IMR-90 (cell line): ENCODE results near the gene GRIPAP1. TPM values are rescaled to one million over a fixed set of nuclear protein-coding genes. Genes with fewer than 3 reads are reported as not detected.

Experiments
- ATAC-seq: fragments of 200-7000 bp; cut with Tn5 transposase; 2 replicates; pipeline ENCODE4 v1.9.1; 2020; ENCODE audit warnings: low read depth, mild to moderate bottlenecking, moderate library complexity
- BruUV-seq: library from RNA; stranded (reverse); fragments of 400-500 nt; replicated peaks from 2 replicates; lab custom pipeline; 2021; lab: Mats Ljungman, UMichigan
- CTCF ChIA-PET: fragments of 300-600 bp; formaldehyde crosslinking; extraction: SDS; loops from one replicate; lab custom pipeline; 2021; ENCODE audit warnings: antibody characterized with exemption; lab: Yijun Ruan, JAX
- POLR2A ChIA-PET: fragments of 300-600 bp; sonication (Branson Sonifier 250); formaldehyde crosslinking; loops from one replicate; lab custom pipeline; 2022; ENCODE audit warnings: antibody characterized with exemption; ENCODE audit not compliant: unreplicated experiment; lab: Charles Lee
- DNase-seq: peaks from one replicate; pipeline ENCODE4 v3.0.0; 2013
- H2AFZ ChIP-seq: replicated peaks from 2 replicates; pipeline ENCODE3; 2013; ENCODE audit warnings: low read length, mild to moderate bottlenecking; ENCODE audit not compliant: poor library complexity
- H2AK5ac ChIP-seq: 2 replicates; pipeline ENCODE4 v1.6.1; 2013; ENCODE audit warnings: low read depth, low read length, inconsistent platforms
- H2AK9ac ChIP-seq: replicated peaks from 2 replicates; pipeline ENCODE3; 2013; ENCODE audit warnings: mild to moderate bottlenecking, low read depth, low read length, moderate library complexity; ENCODE audit not compliant: poor library complexity
- H2BK120ac ChIP-seq: 2 replicates; pipeline ENCODE4 v1.6.1; 2013; ENCODE audit warnings: low read depth, low read length, inconsistent platforms
- H2BK15ac ChIP-seq: 3 replicates; pipeline ENCODE4 v1.6.1; 2013; ENCODE audit warnings: low read depth, low read length, inconsistent platforms
- H2BK20ac ChIP-seq: 2 replicates; pipeline ENCODE4 v1.6.1; 2013; ENCODE audit warnings: low read depth, mild to moderate bottlenecking, inconsistent platforms, low read length, moderate library complexity
- H2BK5ac ChIP-seq: 2 replicates; pipeline ENCODE4 v1.6.1; 2013; ENCODE audit warnings: mild to moderate bottlenecking, low read depth, low read length, inconsistent platforms; ENCODE audit not compliant: poor library complexity, severe bottlenecking
- H3K14ac ChIP-seq: replicated peaks from 2 replicates; pipeline ENCODE4 v1.6.1; 2013; ENCODE audit warnings: low read depth, low read length, inconsistent platforms
- H3K18ac ChIP-seq: 2 replicates; pipeline ENCODE4 v1.6.1; 2013; ENCODE audit warnings: low read depth, low read length, control low read depth
- H3K23ac ChIP-seq: 2 replicates; pipeline ENCODE4 v1.6.1; 2013; ENCODE audit warnings: low read depth, low read length, inconsistent platforms
- H3K27ac ChIP-seq: 2 replicates; pipeline ENCODE4 v1.5.1; 2013; ENCODE audit warnings: mild to moderate bottlenecking, control low read depth, low read length; ENCODE audit not compliant: insufficient read depth
- H3K27me3 ChIP-seq: 2 replicates; pipeline ENCODE4 v1.6.1; 2013; ENCODE audit warnings: low read length; ENCODE audit not compliant: control insufficient read depth, insufficient read depth
- H3K36me3 ChIP-seq: 2 replicates; pipeline ENCODE4 v1.6.1; 2013; ENCODE audit warnings: low read length, mixed read lengths; ENCODE audit not compliant: control insufficient read depth, insufficient read depth
- H3K4ac ChIP-seq: 2 replicates; pipeline ENCODE4 v1.6.1; 2013; ENCODE audit warnings: low read depth, low read length, inconsistent platforms
- H3K4me1 ChIP-seq: 2 replicates; pipeline ENCODE4 v1.6.1; 2013; ENCODE audit warnings: low read length, mixed read lengths; ENCODE audit not compliant: control insufficient read depth, insufficient read depth
- H3K4me2 ChIP-seq: 2 replicates; pipeline ENCODE4 v1.6.1; 2013; ENCODE audit warnings: low read depth, mild to moderate bottlenecking, control low read depth, low read length, moderate library complexity
- H3K4me3 ChIP-seq: 2 replicates; pipeline ENCODE4 v1.5.1; 2013; ENCODE audit warnings: low read depth, mild to moderate bottlenecking, control low read depth, low read length, moderate library complexity; ENCODE audit not compliant: insufficient read depth
- H3K56ac ChIP-seq: 2 replicates; pipeline ENCODE4 v1.6.1; 2013; ENCODE audit warnings: low read length, inconsistent platforms; ENCODE audit not compliant: insufficient read depth; ENCODE audit errors: extremely low read depth
- H3K79me1 ChIP-seq, 2 experiments: 2 replicates each; pipeline ENCODE4 v1.6.1; 2013; ENCODE audit warnings: low read length in 2 of 2, inconsistent platforms in 1 of 2, low read depth in 1 of 2
- H3K9ac ChIP-seq: 2 replicates; pipeline ENCODE4 v1.6.1; 2013; ENCODE audit warnings: low read depth, low read length, control low read depth
- H3K9me1 ChIP-seq: 2 replicates; pipeline ENCODE4 v1.6.1; 2013; ENCODE audit warnings: low read length, inconsistent platforms; ENCODE audit not compliant: insufficient read depth
- H3K9me3 ChIP-seq: 2 replicates; pipeline ENCODE4 v1.6.1; 2013; ENCODE audit warnings: low read length; ENCODE audit not compliant: control insufficient read depth, insufficient read depth
- H4K20me1 ChIP-seq: 2 replicates; pipeline ENCODE4 v1.6.1; 2013; ENCODE audit warnings: low read length, inconsistent platforms; ENCODE audit not compliant: insufficient read depth
- H4K5ac ChIP-seq: 2 replicates; pipeline ENCODE4 v1.6.1; 2013; ENCODE audit warnings: mild to moderate bottlenecking, low read depth, low read length, control low read depth
- H4K8ac ChIP-seq, 2 experiments: 2 replicates each; pipeline ENCODE4 v1.6.1; 2013; ENCODE audit warnings: low read depth in 2 of 2, low read length in 2 of 2, control low read depth in 1 of 2, inconsistent platforms in 1 of 2
- H4K91ac ChIP-seq: 2 replicates; pipeline ENCODE4 v1.6.1; 2013; ENCODE audit warnings: low read depth, low read length, inconsistent platforms; ENCODE audit not compliant: insufficient read depth
- CHD1 ChIP-seq: IDR thresholded peaks from 2 replicates; pipeline ENCODE4 v1.6.1; 2012; ENCODE audit warnings: low read depth, low read length, improper control_type of control experiment
- FOS ChIP-seq: fragments of 150-350 bp; IDR thresholded peaks from 2 replicates; pipeline ENCODE4 v1.6.1; 2016; ENCODE audit warnings: low read depth, low read length
- MAFK ChIP-seq: IDR thresholded peaks from 2 replicates; pipeline ENCODE4 v1.6.1; 2012; ENCODE audit warnings: low read depth, low read length, improper control_type of control experiment
- POLR2A ChIP-seq: IDR thresholded peaks from 2 replicates; pipeline ENCODE4 v1.6.1; 2012; ENCODE audit warnings: mild to moderate bottlenecking, low read depth, low read length
- RCOR1 ChIP-seq: IDR thresholded peaks from 2 replicates; pipeline ENCODE4 v1.6.1; 2012; ENCODE audit warnings: mild to moderate bottlenecking, low read length, improper control_type of control experiment; ENCODE audit not compliant: insufficient replicate concordance
- RFX5 ChIP-seq: IDR thresholded peaks from 2 replicates; pipeline ENCODE4 v1.8.0; 2012; ENCODE audit warnings: low read depth, mild to moderate bottlenecking, low read length, moderate library complexity
- SMC3 ChIP-seq: fragments of 150-350 bp; IDR thresholded peaks from 2 replicates; pipeline ENCODE4 v1.6.1; 2016; ENCODE audit warnings: low read depth, mild to moderate bottlenecking, antibody characterized with exemption, low read length, moderate library complexity
- WGBS, 2 experiments: methylation state at CpG; one replicate each; pipeline versions ENCODE4 v1.1.5 to v1.1.7; 2013; ENCODE audit warnings: missing lambda C conversion rate in 2 of 2; ENCODE audit not compliant: insufficient read length in 1 of 2; ENCODE audit errors: extremely low coverage in 2 of 2; 5-methylcytosine and 5-hydroxymethylcytosine counted together
- dilution Hi-C: fragments of 300-500 bp; cut with HindIII; formaldehyde crosslinking; loops from one replicate; pipeline ENCODE4 v1.14.3; 2018; ENCODE audit warnings: low sequenced_read_pairs; ENCODE audit not compliant: unreplicated experiment
- in situ Hi-C: fragments of 300-500 bp; cut with MboI; formaldehyde crosslinking; loops from 3 replicates; pipeline ENCODE4 v1.14.3; 2019; ENCODE audit warnings: low sequenced_read_pairs, inconsistent platforms, mixed read lengths
- intact Hi-C: fragments of 100-400 bp; cut with micrococcal nuclease; formaldehyde crosslinking; loops from 2 replicates; pipeline ENCODE4 v1.10.0; 2022
- polyA plus RNA-seq, 3 experiments: library from polyadenylated mRNA; depleted of rRNA; stranded (reverse); fragments of >200 nt; gene quantifications; 2 replicates each; pipeline ENCODE4 v1.2.3, GENCODE V29; 2012; ENCODE audit warnings: low replicate concordance in 1 of 3
- total RNA-seq: library from RNA; depleted of rRNA; stranded (reverse); fragments of >200 nt; gene quantifications from 2 replicates; pipeline ENCODE4 v1.2.3, GENCODE V29; 2012

Gene GRIPAP1
- total and polyA plus RNA-seq, 2 of the 4 experiments (the other 2 are of a cell fraction): 17.9 to 25.0 TPM

- TF ChIP-seq FOS: no peak
Observed at GRCh38 chrX:48945517-48946348, 56.3 kb downstream of the GRIPAP1 start (continued).

DNA sequence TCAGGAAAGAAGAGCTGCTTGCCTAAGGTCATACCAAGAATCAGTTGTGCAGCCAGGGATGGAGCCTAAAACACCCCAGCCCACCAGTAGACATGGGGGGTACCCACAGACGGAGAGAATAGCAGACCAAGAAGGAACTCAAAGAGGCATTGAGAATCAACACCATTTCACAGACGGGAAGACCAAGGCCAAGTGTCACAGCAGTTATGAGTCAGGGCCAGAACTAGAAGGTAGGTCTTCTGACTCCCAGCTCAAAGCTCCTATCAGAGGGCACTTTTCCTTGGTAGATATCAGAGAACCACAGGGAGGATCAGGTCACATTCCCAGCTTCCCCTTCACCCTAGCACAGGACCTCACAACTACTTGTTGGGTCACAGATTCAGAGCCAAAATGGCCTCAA is 59.2 kb downstream of the GRIPAP1 start:
- intact Hi-C loops: loop anchor here (10.0 kb wide), 1 partner anchor 298 kb away; no protein-coding TSS in a partner anchor
- H4K20me1 ChIP-seq: peaks cover 55% of the 10 kb centered on the region

More for the DNA sequence above, 59.2 kb downstream of the GRIPAP1 start:
- Histone ChIP-seq H3K4me1 (no peaks in the 10 kb centered on the region), H4K8ac (no peak overlapping the region), H3K27me3 (no peaks in the 10 kb centered on the region), H4K91ac (no peak overlapping the region), H3K4me3 (no peak overlapping the region), H3K56ac (no peak overlapping the region), H2BK120ac (no peak overlapping the region), H3K14ac (no peak overlapping the region), H3K18ac (no peak overlapping the region), H2BK5ac (no peak overlapping the region), H3K36me3 (peaks cover 28% of the 10 kb centered on the region), H2AK9ac (no peak overlapping the region), H3K4ac (no peak overlapping the region), H3K4me2 (no peak overlapping the region), H2BK15ac (no peak overlapping the region), H3K27ac (no peak overlapping the region), H3K79me1 (peaks cover 4 to 42% of the 10 kb centered on the region in 2 experiments; a peak in 3 of 4 replicates), H3K23ac (no peak overlapping the region), H3K9me1 (peaks cover 4% of the 10 kb centered on the region; the same call in 1 of the 2 replicates), H2AFZ (no peak overlapping the region), H2AK5ac (no peak overlapping the region), H2BK20ac (no peak overlapping the region), H3K9ac (no peak overlapping the region), H4K5ac (no peak overlapping the region), H3K9me3 (no peaks in the 10 kb centered on the region)
- TF ChIP-seq SMC3 (no peak), CHD1 (no peak), RCOR1 (no peak), RFX5 (no peak), MAFK (no peak), POLR2A (no peak)
- dilution Hi-C loops: no loop called here
- no peak for ATAC-seq
- in situ Hi-C loops: no loop called here
- CTCF ChIA-PET: no interaction called here
- DNase-seq: no peak
- no TSS peak for BruUV-seq
- POLR2A ChIA-PET: no interaction called here
- WGBS, 2 experiments: 50% methylated on average over 1 of the region's 2 CpGs; no CpG with 5 or more reads in 1 of the 2 experiments
